Uterus (tissue), 2 donors: ENCODE data around the gene CR1.

Experiments used
- POLR2A ChIP-seq, 2 donors: fragments of 450-650 bp; IDR thresholded peaks; one replicate each; pipeline ENCODE4 v1.6.1; 2016; ENCODE audit warnings: antibody characterized with exemption in 2 of 2, mild to moderate bottlenecking in 1 of 2, moderate library complexity in 1 of 2
- TF ChIP-seq, protein P1 (sequence below), 4 experiments: fragments of 200-600 bp in 2 of 4; fragments of 450-650 bp in 2 of 4; sonication (generic) in 2 of 4; IDR thresholded peaks; one replicate each; pipeline ENCODE4 v1.5.1; 2016 to 2019; ENCODE audit warnings: antibody characterized with exemption in 4 of 4, mild to moderate bottlenecking in 2 of 4, moderate library complexity in 1 of 4

DNA sequence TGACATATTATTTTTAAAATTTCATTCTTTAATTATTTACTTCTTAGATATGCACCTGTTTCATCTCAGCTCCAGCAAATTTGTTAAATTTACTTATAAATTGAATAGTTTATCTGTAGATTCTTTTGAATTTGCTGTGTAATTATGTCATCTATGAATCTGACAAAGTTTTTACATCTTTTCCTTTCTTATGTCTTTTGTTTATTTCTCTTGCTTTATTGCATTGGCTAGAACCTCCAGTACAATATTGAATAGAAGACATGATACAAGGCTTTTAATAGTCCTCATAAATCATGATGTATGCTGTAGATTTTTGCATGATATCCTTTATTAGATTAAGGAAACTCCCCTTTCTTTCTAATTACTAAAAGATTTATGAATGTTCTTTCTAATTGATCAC is 20.8 kb downstream of the CR1 start:
- TF ChIP-seq, protein P1, sequence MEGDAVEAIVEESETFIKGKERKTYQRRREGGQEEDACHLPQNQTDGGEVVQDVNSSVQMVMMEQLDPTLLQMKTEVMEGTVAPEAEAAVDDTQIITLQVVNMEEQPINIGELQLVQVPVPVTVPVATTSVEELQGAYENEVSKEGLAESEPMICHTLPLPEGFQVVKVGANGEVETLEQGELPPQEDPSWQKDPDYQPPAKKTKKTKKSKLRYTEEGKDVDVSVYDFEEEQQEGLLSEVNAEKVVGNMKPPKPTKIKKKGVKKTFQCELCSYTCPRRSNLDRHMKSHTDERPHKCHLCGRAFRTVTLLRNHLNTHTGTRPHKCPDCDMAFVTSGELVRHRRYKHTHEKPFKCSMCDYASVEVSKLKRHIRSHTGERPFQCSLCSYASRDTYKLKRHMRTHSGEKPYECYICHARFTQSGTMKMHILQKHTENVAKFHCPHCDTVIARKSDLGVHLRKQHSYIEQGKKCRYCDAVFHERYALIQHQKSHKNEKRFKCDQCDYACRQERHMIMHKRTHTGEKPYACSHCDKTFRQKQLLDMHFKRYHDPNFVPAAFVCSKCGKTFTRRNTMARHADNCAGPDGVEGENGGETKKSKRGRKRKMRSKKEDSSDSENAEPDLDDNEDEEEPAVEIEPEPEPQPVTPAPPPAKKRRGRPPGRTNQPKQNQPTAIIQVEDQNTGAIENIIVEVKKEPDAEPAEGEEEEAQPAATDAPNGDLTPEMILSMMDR (IDR thresholded peaks at IDR 0.05): no peak
- no peak for TF ChIP-seq POLR2A (IDR thresholded peaks at IDR 0.05)
